Heart left ventricle (tissue), 16 donors: ENCODE data around the gene IRAG1. TPM values are rescaled to one million over a fixed set of nuclear protein-coding genes. Genes with fewer than 3 reads are reported as not detected.

ENCODE experiments used
- ATAC-seq, 4 donors: fragments of 200-7000 bp; cut with Tn5 transposase; one replicate each; pipeline ENCODE4 v1.9.1; 2020 to 2022; ENCODE audit warnings: moderate library complexity in 4 of 4, mild to moderate bottlenecking in 3 of 4, moderate number of reproducible peaks in 1 of 4
- DNase-seq, 5 donors: peaks; one replicate each; pipeline ENCODE4 v3.0.0-alpha.2; 2020
- H3K27ac ChIP-seq, 12 donors: fragments of 200-600 bp; sonication (generic) in 4 of 12; one replicate each; pipeline versions ENCODE4 v1.5.0 to v1.8.0; 2016 to 2022; ENCODE audit warnings: mild to moderate bottlenecking in 2 of 12
- H3K27me3 ChIP-seq, 9 donors: fragments of 200-600 bp; sonication (generic) in 2 of 9; one replicate each; pipeline versions ENCODE4 v1.5.1 to v1.8.0; 2016 to 2022; ENCODE audit warnings: mild to moderate bottlenecking in 3 of 9
- H3K36me3 ChIP-seq, 9 donors: fragments of 200-600 bp; sonication (generic) in 2 of 9; one replicate each; pipeline versions ENCODE4 v1.5.0 to v1.8.0; 2018 to 2022; ENCODE audit warnings: mild to moderate bottlenecking in 2 of 9
- H3K4me1 ChIP-seq, 12 donors: fragments of 200-600 bp; sonication (generic) in 4 of 12; one replicate each; pipeline versions ENCODE4 v1.5.0 to v1.8.0; 2016 to 2022; ENCODE audit warnings: mild to moderate bottlenecking in 3 of 12
- H3K4me3 ChIP-seq, 12 donors: fragments of 200-600 bp; sonication (generic) in 4 of 12; one replicate each; pipeline versions ENCODE4 v1.5.0 to v1.8.0; 2017 to 2022; ENCODE audit warnings: mild to moderate bottlenecking in 9 of 12, moderate library complexity in 4 of 12
- H3K9me3 ChIP-seq, 12 donors: fragments of 200-600 bp; sonication (generic) in 4 of 12; one replicate each; pipeline versions ENCODE4 v1.5.0 to v1.8.0; 2016 to 2022; ENCODE audit warnings: mild to moderate bottlenecking in 1 of 12
- POLR2A ChIP-seq, 2 donors: fragments of 450-650 bp; IDR thresholded peaks; one replicate each; pipeline ENCODE4 v1.6.1; 2017; ENCODE audit warnings: antibody characterized with exemption in 2 of 2, mild to moderate bottlenecking in 2 of 2, moderate library complexity in 2 of 2
- WGBS, 4 donors: extraction: QIAGEN DNeasy Blood & Tissue Kit in 2 of 4; methylation state at CpG; one replicate each; pipeline versions ENCODE4 v1.1.5 to v1.1.7; 2013 to 2018; 5-methylcytosine and 5-hydroxymethylcytosine counted together
- intact Hi-C, 10 donors: fragments of 100-400 bp; cut with DNase I; formaldehyde crosslinking; loops; one replicate each; pipeline versions ENCODE4 v1.11.1 to v1.14.2; 2022
- polyA plus RNA-seq, 2 donors: library from polyadenylated mRNA; stranded (reverse); fragments of 200-250 nt; gene quantifications; one replicate each; pipeline ENCODE4 v1.2.3, GENCODE V29; 2013
- total RNA-seq, 9 donors: library from RNA; depleted of rRNA in 2 of 9; stranded (reverse); fragments of >200 nt in 2 of 9; fragmentation: NEBNext Ultra II Directional in 3 of 9; extraction: Animal tissue kit (Norgen Biotek cat#: 25700) in 3 of 9; gene quantifications; one replicate each; pipeline versions ENCODE4 v1.1.0 to v1.2.4, GENCODE V29; 2016 to 2023
- TF ChIP-seq, protein P1 (sequence below), 12 donors: fragments of 200-600 bp; sonication (generic) in 4 of 12; IDR thresholded peaks; one replicate each; pipeline versions ENCODE4 v1.5.0 to v1.8.0; 2018 to 2022; ENCODE audit warnings: antibody characterized with exemption in 12 of 12, mild to moderate bottlenecking in 5 of 12
- donor health status: ischemic (EF 13 %, LVEDD 7.1; RV severe dilation, severe dysfunction).
- donor health status: healthy with polysubstance abuse.
- donor health status: DM: no; HTN: yes; CAD: no.
- donor health status: DM: no; HTN: no; CAD: no.
- donor health status: ischemic (EF 25% LVEDD 6.9; RV normal size, moderate dysfunction).
- donor health status: ischemic (EF 25% LVEDD 5.7; RV mildly dilated, moderate dysfunction).
- donor health status: healthy.
- donor health status: DM: yes; HTN: yes; CAD: no.
- donor health status: ischemic (EF 35%, LVEDD 5.7; RV mildly dilated, moderate dysfunction).
- donor health status: nonischemic (EF 11% LVEDD 7.7; RV severe dilation, severe dysfunction).
- donor health status: DM: yes; HTN: yes; CAD: no.
- donor health status: PGD.
- donor health status: ischemic (EF 29% LVEDD 5.4; RV normal size, mild dysfunction).
- donor health status: nonischemic (EF 23%, LVEDD 6.1; RV moderate dilation, normal function).

Gene IRAG1
- total and polyA plus RNA-seq, 11 donors: 3.0 to 10.6 (median 6.0) TPM

DNA sequence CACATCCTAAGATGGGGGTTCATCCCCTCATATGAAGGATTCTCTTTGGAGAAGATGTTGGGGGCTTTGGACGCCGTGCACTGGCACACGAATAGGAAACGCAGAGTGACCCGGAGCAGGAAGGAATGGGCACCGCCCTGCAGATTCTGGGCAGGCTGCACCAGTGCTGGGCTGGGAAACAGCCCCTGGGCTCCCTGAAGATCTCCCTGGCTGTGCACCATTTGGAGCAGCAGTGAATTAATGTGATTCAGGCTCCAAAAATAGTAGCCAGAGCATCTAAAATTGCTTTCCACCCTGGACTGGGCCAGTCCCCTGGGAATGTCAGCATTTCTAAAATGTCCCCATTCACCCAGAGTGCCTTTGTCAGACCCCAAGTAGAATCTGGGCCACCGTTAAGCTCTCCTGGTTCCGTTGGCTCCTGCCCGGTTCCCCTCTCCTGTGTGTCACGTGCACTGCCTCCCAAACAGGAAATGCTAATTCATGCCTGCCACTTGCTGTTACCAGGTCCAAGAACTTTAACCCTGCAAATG, 18.6 kb downstream of the IRAG1 start:
- peaks cover 0 to 38% (median 22%) of the 10 kb centered on the region in 12 donors for H3K4me1 ChIP-seq
- peak; percentile 85 to 94 (median 90) for ATAC-seq
- WGBS, 4 donors: 2 to 23% (median 11%) methylated on average over 10 of the region's 10 CpGs

DNA sequence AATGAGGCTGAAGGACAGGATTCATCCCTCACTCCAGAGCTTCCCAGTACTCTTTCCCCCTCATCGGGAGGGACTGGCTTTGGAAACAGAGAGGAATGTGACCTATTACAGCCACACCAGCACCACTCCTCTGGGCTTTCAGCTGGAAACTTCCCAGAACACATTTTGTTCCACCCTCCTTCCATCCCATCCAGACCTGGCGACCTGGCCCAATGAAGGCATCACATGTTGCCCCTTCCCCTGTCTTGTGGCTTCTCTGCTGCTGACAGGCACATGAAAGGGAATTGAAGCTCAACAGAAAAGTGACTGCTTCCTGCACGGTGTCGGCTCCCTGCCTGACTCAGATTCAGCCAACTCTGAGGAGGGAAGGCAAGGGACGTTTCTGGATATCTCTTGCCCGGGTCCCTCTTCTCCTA, 19.1 kb downstream of the IRAG1 start:
- ATAC-seq (peak; percentile 22 to 58 (median 56)), DNase-seq (no peak)
- Histone ChIP-seq H3K4me1 (peaks cover 0 to 43% (median 27%) of the 10 kb centered on the region in 12 donors), H3K9me3 (no peaks in the 10 kb centered on the region), H3K27me3 (no peaks in the 10 kb centered on the region), H3K36me3 (no peaks in the 10 kb centered on the region), H3K4me3 (peak overlapping the region in 10 of 12 donors; percentile 2 to 45 (median 30)), H3K27ac (peak overlapping the region; percentile 8 to 82 (median 64))
- no peak for TF ChIP-seq POLR2A (IDR thresholded peaks at IDR 0.05)
- TF ChIP-seq, protein P1, sequence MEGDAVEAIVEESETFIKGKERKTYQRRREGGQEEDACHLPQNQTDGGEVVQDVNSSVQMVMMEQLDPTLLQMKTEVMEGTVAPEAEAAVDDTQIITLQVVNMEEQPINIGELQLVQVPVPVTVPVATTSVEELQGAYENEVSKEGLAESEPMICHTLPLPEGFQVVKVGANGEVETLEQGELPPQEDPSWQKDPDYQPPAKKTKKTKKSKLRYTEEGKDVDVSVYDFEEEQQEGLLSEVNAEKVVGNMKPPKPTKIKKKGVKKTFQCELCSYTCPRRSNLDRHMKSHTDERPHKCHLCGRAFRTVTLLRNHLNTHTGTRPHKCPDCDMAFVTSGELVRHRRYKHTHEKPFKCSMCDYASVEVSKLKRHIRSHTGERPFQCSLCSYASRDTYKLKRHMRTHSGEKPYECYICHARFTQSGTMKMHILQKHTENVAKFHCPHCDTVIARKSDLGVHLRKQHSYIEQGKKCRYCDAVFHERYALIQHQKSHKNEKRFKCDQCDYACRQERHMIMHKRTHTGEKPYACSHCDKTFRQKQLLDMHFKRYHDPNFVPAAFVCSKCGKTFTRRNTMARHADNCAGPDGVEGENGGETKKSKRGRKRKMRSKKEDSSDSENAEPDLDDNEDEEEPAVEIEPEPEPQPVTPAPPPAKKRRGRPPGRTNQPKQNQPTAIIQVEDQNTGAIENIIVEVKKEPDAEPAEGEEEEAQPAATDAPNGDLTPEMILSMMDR (IDR thresholded peaks at IDR 0.05): no peak
- WGBS, 4 donors: 4 to 9% (median 6%) methylated on average over 6 of the region's 6 CpGs
- intact Hi-C loops: no loop called here

More for the DNA sequence above, 18.6 kb downstream of the IRAG1 start:
- DNase-seq: peak in 4 of 5 donors; percentile 33 to 67 (median 59)
- no peaks in the 10 kb centered on the region for H3K36me3 ChIP-seq
- intact Hi-C loops: no loop called here
- no peaks in the 10 kb centered on the region for H3K27me3 ChIP-seq
- peak overlapping the region; percentile 8 to 82 (median 64) for H3K27ac ChIP-seq
- TF ChIP-seq POLR2A (IDR thresholded peaks at IDR 0.05): no peak
- TF ChIP-seq, protein P1 (IDR thresholded peaks at IDR 0.05): no peak
- peak overlapping the region in 10 of 12 donors; percentile 2 to 45 (median 30) for H3K4me3 ChIP-seq
- H3K9me3 ChIP-seq: no peaks in the 10 kb centered on the region

DNA sequence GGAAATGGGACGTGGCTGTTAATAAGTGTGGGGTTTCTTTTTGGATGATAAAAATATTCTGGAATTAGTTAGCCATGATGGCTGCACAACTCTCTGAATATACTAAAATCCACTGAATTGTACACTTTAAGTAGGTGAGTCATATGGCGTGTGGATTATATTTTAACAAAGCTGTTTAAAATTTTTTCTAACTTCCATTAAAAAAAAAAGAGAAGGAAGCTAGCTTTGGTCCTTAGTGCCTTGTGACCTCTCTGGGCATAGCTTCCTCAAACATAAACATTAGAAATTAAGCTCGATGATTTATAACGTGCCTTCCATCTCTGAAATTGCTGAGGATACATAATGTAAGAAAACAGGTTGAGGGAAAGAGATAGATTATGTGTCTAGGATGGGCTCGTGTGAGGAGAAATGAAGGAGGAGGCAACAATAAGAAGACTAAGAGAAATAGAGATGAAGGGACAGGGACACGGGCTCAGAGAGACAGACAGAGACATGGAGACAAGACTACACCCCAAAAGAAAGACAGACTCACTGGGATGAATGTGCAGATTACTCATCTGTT, 20.0 kb downstream of the IRAG1 start:
- TF ChIP-seq POLR2A (IDR thresholded peaks at IDR 0.05): no peak
- TF ChIP-seq, protein P1 (IDR thresholded peaks at IDR 0.05): no peak
- Histone ChIP-seq H3K27ac (peak overlapping the region in 8 of 12 donors; percentile 47 to 82 (median 68)), H3K9me3 (no peaks in the 10 kb centered on the region), H3K4me3 (peak overlapping the region in 1 of 12 donors; percentile 22), H3K4me1 (peaks cover 0 to 52% (median 32%) of the 10 kb centered on the region in 12 donors), H3K36me3 (no peaks in the 10 kb centered on the region), H3K27me3 (no peaks in the 10 kb centered on the region)
- 74 to 80% (median 77%) methylated on average over 6 of the region's 6 CpGs for WGBS, 4 donors
- intact Hi-C loops: no loop called here
- no peak for DNase-seq
- ATAC-seq: no peak

DNA sequence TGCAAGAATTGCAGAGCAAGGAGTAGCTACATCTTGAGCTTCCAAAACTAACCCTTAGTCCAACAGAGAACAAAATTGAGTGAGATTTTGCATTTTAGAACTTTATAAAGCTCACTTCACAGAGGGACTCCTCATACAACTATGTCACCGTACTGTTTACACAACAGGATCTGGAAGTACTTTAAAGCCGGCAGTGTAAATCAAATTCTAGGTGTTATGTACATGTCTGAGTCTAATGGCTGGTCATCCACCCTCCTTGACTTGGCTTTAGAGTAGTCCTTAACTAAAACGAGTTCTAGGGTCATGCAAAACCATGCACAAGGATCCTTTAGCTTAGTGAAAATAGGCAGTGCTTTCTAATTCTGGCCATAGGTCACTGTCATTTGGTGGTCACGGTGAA, 23.5 kb downstream of the IRAG1 start:
- intact Hi-C loops: no loop called here
- Histone ChIP-seq H3K4me1 (peaks cover 0 to 66% (median 33%) of the 10 kb centered on the region in 12 donors), H3K27ac (peak overlapping the region in 4 of 12 donors; percentile 19 to 77 (median 43)), H3K9me3 (no peaks in the 10 kb centered on the region), H3K4me3 (no peak overlapping the region), H3K36me3 (no peaks in the 10 kb centered on the region), H3K27me3 (no peaks in the 10 kb centered on the region)
- 78 to 91% (median 79%) methylated on average over 4 of the region's 4 CpGs for WGBS, 4 donors
- DNase-seq (no peak), ATAC-seq (no peak)
- TF ChIP-seq, protein P1 (IDR thresholded peaks at IDR 0.05): no peak
